NCI-H187 treated with DMSO at 0.1 percent for 48 hours (cell line): ENCODE data around the gene SLC16A12.
"Not testable (repeated sequence)": the region's sequence is repeated elsewhere in the genome, so short reads cannot be mapped to it uniquely, and the experiment has no call there.

Experiments used
- DNase-seq: peaks from one replicate; lab custom pipeline; 2025; lab: John Stamatoyannopoulos, UW

The SLC16A12 gene

GRCh38 chr10:89469517-89469916 lies 65.9 kb downstream of the SLC16A12 start:
- DNase-seq = no peak

- DNase-seq = no peak
These were observed 67.0 kb downstream of the SLC16A12 start for GRCh38 chr10:89468191-89468965.

GRCh38 chr10:89466599-89467035 lies 68.8 kb downstream of the SLC16A12 start:
- DNase-seq = no peak

GRCh38 chr10:89465196-89465595 lies 70.2 kb downstream of the SLC16A12 start:
- no peak for DNase-seq

GRCh38 chr10:89463846-89464537 lies 71.4 kb downstream of the SLC16A12 start:
- no peak for DNase-seq

- no peak for DNase-seq
These were observed 76.6 kb downstream of the SLC16A12 start for GRCh38 chr10:89458784-89459183.

- no peak for DNase-seq
These were observed 77.1 kb downstream of the SLC16A12 start for GRCh38 chr10:89458291-89458690.

GRCh38 chr10:89454561-89455347 lies 80.6 kb downstream of the SLC16A12 start:
- no peak for DNase-seq

GRCh38 chr10:89452193-89452592 lies 83.2 kb downstream of the SLC16A12 start:
- no peak for DNase-seq

- DNase-seq = no peak
These were observed 84.5 kb downstream of the SLC16A12 start for GRCh38 chr10:89450901-89451300.

GRCh38 chr10:89444819-89445218 lies 90.6 kb downstream of the SLC16A12 start:
- DNase-seq = not testable (repeated sequence)

- DNase-seq = no peak
These were observed 93.1 kb downstream of the SLC16A12 start for GRCh38 chr10:89442289-89442688.

- DNase-seq = no peak
These were observed 95.0 kb downstream of the SLC16A12 start for GRCh38 chr10:89440226-89441009.

GRCh38 chr10:89438525-89438924 lies 96.9 kb downstream of the SLC16A12 start:
- no peak for DNase-seq

GRCh38 chr10:89431977-89432376 lies 103.4 kb downstream of the SLC16A12 start:
- DNase-seq = no peak

GRCh38 chr10:89428877-89429276 lies 106.5 kb downstream of the SLC16A12 start:
- no peak for DNase-seq

GRCh38 chr10:89427629-89428028 lies 107.8 kb downstream of the SLC16A12 start:
- no peak for DNase-seq

- no peak for DNase-seq
These were observed 109.0 kb downstream of the SLC16A12 start for GRCh38 chr10:89426230-89426868.

- no peak for DNase-seq
These were observed 110.4 kb downstream of the SLC16A12 start for GRCh38 chr10:89425000-89425399.

- DNase-seq = peak; percentile 35
These were observed 114.3 kb downstream of the SLC16A12 start for GRCh38 chr10:89421018-89421476.

GRCh38 chr10:89419548-89419947 lies 115.8 kb downstream of the SLC16A12 start:
- DNase-seq = no peak
